HCT116 (cell line): ENCODE results near the gene PRKAG2.
A peak's percentile ranks its signal among the peaks of the same experiment; 100 is the strongest.

Experiments
- CTCF ChIP-seq, 3 experiments: fragments of 200-600 bp in 1 of 3; sonication (generic) in 1 of 3; IDR thresholded peaks in 2 of 3; conservative IDR thresholded peaks in 1 of 3; 2 replicates each; pipeline ENCODE4 v1.5.1; 2012 to 2017; ENCODE audit warnings: low read depth in 2 of 3, low read length in 2 of 3, antibody characterized with exemption in 1 of 3, borderline replicate concordance in 1 of 3, control low read depth in 1 of 3, mild to moderate bottlenecking in 1 of 3, mixed read lengths in 1 of 3, mixed run types in 1 of 3, moderate library complexity in 1 of 3; ENCODE audit not compliant: insufficient read depth in 1 of 3
- EZH2 ChIP-seq: fragments of 200-600 bp; sonication (generic); IDR thresholded peaks from 2 replicates; pipeline ENCODE4 v1.6.1; 2017; ENCODE audit warnings: antibody characterized with exemption, mixed run types
- POLR2A ChIP-seq: IDR thresholded peaks from 2 replicates; pipeline ENCODE4 v1.7.0; 2011; ENCODE audit warnings: borderline replicate concordance; ENCODE audit not compliant: insufficient read depth, insufficient read length; ENCODE audit errors: extremely low read depth
- SRF ChIP-seq: IDR thresholded peaks from 2 replicates; pipeline ENCODE4 v1.6.1; 2012; ENCODE audit warnings: low read depth
- YY1 ChIP-seq: IDR thresholded peaks from 2 replicates; pipeline ENCODE4 v1.6.1; 2011; ENCODE audit warnings: low read length, low read depth, moderate library complexity, mild to moderate bottlenecking; ENCODE audit not compliant: insufficient replicate concordance; ENCODE audit errors: extremely low read depth

- peak in 2 of 3 experiments; percentile 2 to 7; a peak in 1 of 6 replicates for TF ChIP-seq CTCF (IDR thresholded peaks at IDR 0.05 in 2 of 3, conservative IDR thresholded peaks at IDR 0.05 in 1 of 3; ENCODE audit: borderline replicate concordance in 1 of 3, insufficient read depth in 1 of 3, low read depth in 2 of 3, low read length in 2 of 3)
- no peak for TF ChIP-seq EZH2
- TF ChIP-seq POLR2A: no peak
- TF ChIP-seq SRF: no peak
- no peak for TF ChIP-seq YY1
Measured at GRCh38 chr7:151794508-151795167, 82.3 kb downstream of the PRKAG2 start.
